Liver (tissue), 9 donors: ENCODE results near the gene THRAP3. TPM values are rescaled to one million over a fixed set of nuclear protein-coding genes. Genes with fewer than 3 reads are reported as not detected.
"Not testable (repeated sequence)": the region's sequence is repeated elsewhere in the genome, so short reads cannot be mapped to it uniquely, and the experiment has no call there.

ENCODE experiments used
- DNase-seq: peaks from one replicate; pipeline ENCODE4 v3.0.0-alpha.2; 2017; ENCODE audit warnings: low spot score
- H3K27ac ChIP-seq, 2 donors: one replicate each; pipeline ENCODE4 v1.7.0; 2013; ENCODE audit warnings: inconsistent platforms in 2 of 2, low read length in 2 of 2, control low read depth in 1 of 2, low read depth in 1 of 2, mild to moderate bottlenecking in 1 of 2
- H3K27me3 ChIP-seq, 4 donors: one replicate each; pipeline versions ENCODE4 v1.6.1 to v1.7.0; 2013; ENCODE audit warnings: low read length in 3 of 4, inconsistent platforms in 1 of 4, mild to moderate bottlenecking in 1 of 4, moderate library complexity in 1 of 4; ENCODE audit not compliant: control insufficient read depth in 4 of 4, insufficient read depth in 4 of 4
- H3K36me3 ChIP-seq, 4 donors: one replicate each; pipeline versions ENCODE4 v1.6.1 to v1.7.0; 2013; ENCODE audit warnings: low read length in 3 of 4, mild to moderate bottlenecking in 3 of 4, low read depth in 1 of 4, moderate library complexity in 1 of 4; ENCODE audit not compliant: control insufficient read depth in 4 of 4, insufficient read depth in 3 of 4
- H3K4me1 ChIP-seq, 4 donors: one replicate each; pipeline versions ENCODE4 v1.6.1 to v1.7.0; 2013; ENCODE audit warnings: low read length in 3 of 4, mild to moderate bottlenecking in 3 of 4, moderate library complexity in 1 of 4; ENCODE audit not compliant: control insufficient read depth in 4 of 4, insufficient read depth in 4 of 4
- H3K4me3 ChIP-seq, 3 donors: one replicate each; pipeline versions ENCODE4 v1.6.1 to v1.7.0; 2013; ENCODE audit warnings: low read length in 3 of 3, control low read depth in 1 of 3, low read depth in 1 of 3, mild to moderate bottlenecking in 1 of 3
- H3K9ac ChIP-seq, 2 donors: one replicate each; pipeline ENCODE4 v1.7.0; 2013; ENCODE audit warnings: low read length in 2 of 2, mild to moderate bottlenecking in 2 of 2, moderate library complexity in 2 of 2, control low read depth in 1 of 2, low read depth in 1 of 2
- H3K9me3 ChIP-seq, 4 donors: one replicate each; pipeline versions ENCODE4 v1.6.1 to v1.7.0; 2013; ENCODE audit warnings: low read length in 3 of 4; ENCODE audit not compliant: control insufficient read depth in 4 of 4
- ATF3 ChIP-seq: IDR thresholded peaks from 2 replicates; pipeline ENCODE4 v1.6.1; 2016; ENCODE audit warnings: antibody characterized with exemption
- CTCF ChIP-seq: fragments of 150-350 bp; IDR thresholded peaks from 2 replicates; pipeline ENCODE4 v1.5.1; 2017; ENCODE audit warnings: improper control_type of control experiment, low read depth, low read length; ENCODE audit not compliant: missing input control
- EGR1 ChIP-seq, 2 donors: IDR thresholded peaks; 2 replicates each; pipeline ENCODE4 v1.6.1; 2016 to 2018; ENCODE audit warnings: antibody characterized with exemption in 2 of 2, low read depth in 2 of 2
- FOXA1 ChIP-seq: IDR thresholded peaks from 2 replicates; pipeline ENCODE4 v1.6.1; 2016; ENCODE audit warnings: antibody characterized with exemption
- FOXA2 ChIP-seq: IDR thresholded peaks from 2 replicates; pipeline ENCODE4 v1.6.1; 2016; ENCODE audit warnings: antibody characterized with exemption
- GABPA ChIP-seq, 2 donors: IDR thresholded peaks in 1 of 2; conservative IDR thresholded peaks in 1 of 2; 2 replicates each; pipeline ENCODE4 v1.6.1; 2016; ENCODE audit warnings: antibody characterized with exemption in 2 of 2, mild to moderate bottlenecking in 1 of 2, moderate library complexity in 1 of 2
- HNF4A ChIP-seq, 2 donors: conservative IDR thresholded peaks; 2 replicates each; pipeline ENCODE4 v1.6.1; 2016; ENCODE audit warnings: antibody characterized with exemption in 2 of 2, mild to moderate bottlenecking in 2 of 2
- HNF4G ChIP-seq: IDR thresholded peaks from 2 replicates; pipeline ENCODE4 v1.6.1; 2016; ENCODE audit warnings: antibody characterized with exemption
- MAX ChIP-seq: IDR thresholded peaks from 2 replicates; pipeline ENCODE4 v1.6.1; 2016; ENCODE audit warnings: antibody characterized with exemption
- NR2F2 ChIP-seq: IDR thresholded peaks from 2 replicates; pipeline ENCODE4 v1.6.1; 2016; ENCODE audit warnings: antibody characterized with exemption
- RAD21 ChIP-seq, 2 donors: IDR thresholded peaks; 2 replicates each; pipeline ENCODE4 v1.6.1; 2016; ENCODE audit warnings: antibody characterized with exemption in 2 of 2, mild to moderate bottlenecking in 2 of 2
- REST ChIP-seq: IDR thresholded peaks from 2 replicates; pipeline ENCODE4 v1.6.1; 2016; ENCODE audit warnings: antibody characterized with exemption, mild to moderate bottlenecking
- RXRA ChIP-seq, 2 donors: IDR thresholded peaks; 2 replicates each; pipeline ENCODE4 v1.6.1; 2017 to 2018; ENCODE audit warnings: antibody characterized with exemption in 2 of 2, mild to moderate bottlenecking in 1 of 2
- SP1 ChIP-seq: IDR thresholded peaks from 2 replicates; pipeline ENCODE4 v1.6.1; 2018; ENCODE audit warnings: antibody characterized with exemption, mild to moderate bottlenecking
- TAF1 ChIP-seq: conservative IDR thresholded peaks from 2 replicates; pipeline ENCODE4 v1.6.1; 2016; ENCODE audit warnings: antibody characterized with exemption, mild to moderate bottlenecking
- ZBTB33 ChIP-seq: IDR thresholded peaks from 2 replicates; pipeline ENCODE4 v1.6.1; 2016; ENCODE audit warnings: antibody characterized with exemption
- WGBS: extraction: QIAGEN DNeasy Blood & Tissue Kit; methylation state at CpG from one replicate; pipeline ENCODE4 v1.1.7; 2013; 5-methylcytosine and 5-hydroxymethylcytosine counted together
- polyA plus RNA-seq, 2 donors: library from polyadenylated mRNA; stranded (reverse) in 1 of 2; unstranded in 1 of 2; fragments of 200-250 nt in 1 of 2; fragments of >200 nt in 1 of 2; fragmentation: Nextera tagmentation in 1 of 2; extraction: Ambion mirVana in 1 of 2; gene quantifications; one replicate each; pipeline versions ENCODE4 v1.2.1 to v1.2.3, GENCODE V29; 2013 to 2015
- total RNA-seq, 2 donors: library from RNA; depleted of rRNA; stranded (reverse); fragments of >200 nt; gene quantifications; one replicate each; pipeline ENCODE4 v1.2.3, GENCODE V29; 2014
- donor health status: healthy.
- donor health status: healthy.
- donor health status: healthy.
- donor health status: healthy.
- donor health status: healthy.

Gene THRAP3
- total and polyA plus RNA-seq, 4 donors = 21.3 to 55.1 (median 45.8) TPM

- TF ChIP-seq CTCF = no peak
- no peak for TF ChIP-seq RXRA (IDR thresholded peaks at IDR 0.05)
- no peak for TF ChIP-seq RAD21 (IDR thresholded peaks at IDR 0.05)
- TF ChIP-seq HNF4A (conservative IDR thresholded peaks at IDR 0.05) = no peak
- TF ChIP-seq FOXA1 = no peak
These were observed 1.1 kb downstream of the THRAP3 start (continued) for GRCh38 chr1:36225283-36225899.

GRCh38 chr1:36230279-36230678 is 6.0 kb downstream of the THRAP3 start:
- H3K9me3 ChIP-seq, H3K27me3 ChIP-seq, H3K9ac ChIP-seq, DNase-seq, H3K27ac ChIP-seq, H3K4me3 ChIP-seq: not testable (repeated sequence)
- Histone ChIP-seq H3K4me1 (peaks cover 4 to 33% (median 28%) of the 10 kb centered on the region in 4 donors), H3K36me3 (peaks cover 4 to 17% (median 8%) of the 10 kb centered on the region in 4 donors)
- 94% methylated on average over 12 of the region's 12 CpGs for WGBS

- no peaks in the 10 kb centered on the region for H3K9me3 ChIP-seq
- 41% methylated on average over 1 of the region's 1 CpG for WGBS
- peaks cover 4 to 17% (median 8%) of the 10 kb centered on the region in 4 donors for H3K36me3 ChIP-seq
- no peak overlapping the region for H3K4me3 ChIP-seq
- H3K27ac ChIP-seq = no peak overlapping the region
- no peak overlapping the region for H3K9ac ChIP-seq
- TF ChIP-seq ATF3 (no peak), REST (no peak), NR2F2 (no peak), HNF4G (no peak), TAF1 (no peak), HNF4A (conservative IDR thresholded peaks at IDR 0.05) (no peak), GABPA (IDR thresholded peaks at IDR 0.05 in 1 of 2, conservative IDR thresholded peaks at IDR 0.05 in 1 of 2) (no peak), FOXA1 (no peak), EGR1 (IDR thresholded peaks at IDR 0.05; ENCODE audit: low read depth in 2 of 2) (no peak), ZBTB33 (no peak), FOXA2 (no peak), MAX (no peak), SP1 (no peak), RXRA (IDR thresholded peaks at IDR 0.05) (no peak), CTCF (no peak)
- H3K4me1 ChIP-seq = peaks cover 4 to 24% (median 20%) of the 10 kb centered on the region in 4 donors
- no peak for DNase-seq
- no peaks in the 10 kb centered on the region for H3K27me3 ChIP-seq
These were observed 6.9 kb downstream of the THRAP3 start for GRCh38 chr1:36231191-36231590.
